RPMI7951 (cell line): ENCODE data around the gene STRA8. TPM values are rescaled to one million over a fixed set of nuclear protein-coding genes. Genes with fewer than 3 reads are reported as not detected.
"Not testable (repeated sequence)": the region's sequence is repeated elsewhere in the genome, so short reads cannot be mapped to it uniquely, and the experiment has no call there.

Experiments
- DNase-seq: peaks from one replicate; pipeline ENCODE4 v3.0.0-alpha.2; 2012; ENCODE audit warnings: low read depth
- total RNA-seq: library from RNA; depleted of rRNA; stranded (reverse); fragments of >200 nt; shearing (Covaris generic); gene quantifications from 2 replicates; pipeline ENCODE4 v1.2.3, GENCODE V29; 2014

Gene STRA8
- total RNA-seq, 1 experiment from 2014 or later, result not detected

DNA sequence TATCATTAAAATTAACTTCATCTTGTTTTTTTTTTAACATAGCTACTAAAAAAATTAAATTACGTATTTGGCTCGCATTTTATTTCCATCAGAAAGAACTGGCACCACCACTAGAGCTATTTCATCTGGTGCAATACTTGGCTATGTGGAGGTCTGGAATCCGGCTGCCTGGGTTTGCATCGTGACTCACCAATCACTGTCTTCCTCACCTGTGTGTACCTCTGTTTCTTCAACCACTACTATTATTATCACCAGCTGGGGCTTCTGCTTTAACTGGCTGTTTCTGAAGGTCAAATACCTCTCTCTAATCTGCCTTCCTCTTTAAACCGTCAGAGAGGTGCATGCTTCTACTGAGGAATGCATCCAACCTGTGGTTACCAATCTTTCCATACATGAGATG is 28.8 kb upstream of the STRA8 start:
- no peak for DNase-seq

DNA sequence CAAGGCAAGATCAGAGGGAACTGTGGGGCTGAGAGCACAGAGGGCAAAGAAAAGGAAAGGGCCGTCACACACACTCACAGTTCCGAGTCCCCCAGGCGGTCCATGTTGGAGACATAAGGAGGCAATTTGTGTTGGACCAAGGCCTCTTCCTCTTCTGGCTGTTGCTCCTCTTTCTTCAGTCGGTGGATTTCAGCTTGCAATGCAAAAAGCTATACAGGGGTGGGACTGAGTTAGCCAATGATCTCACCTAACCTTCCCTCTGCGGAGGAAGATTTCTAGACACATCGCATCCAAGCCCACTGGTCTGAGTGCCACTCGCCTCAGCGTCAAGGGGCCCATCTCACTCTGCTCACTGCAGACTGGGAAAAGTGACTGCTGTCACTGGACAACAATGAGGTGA is 27.8 kb upstream of the STRA8 start:
- no peak for DNase-seq

GRCh38 chr7:135206941-135207391 is 26.7 kb upstream of the STRA8 start:
- DNase-seq, result no peak

GRCh38 chr7:135207406-135208101 is 26.1 kb upstream of the STRA8 start:
- no peak for DNase-seq

- peak; percentile 31 for DNase-seq
These were observed 25.4 kb upstream of the STRA8 start for GRCh38 chr7:135208102-135208793.

DNA sequence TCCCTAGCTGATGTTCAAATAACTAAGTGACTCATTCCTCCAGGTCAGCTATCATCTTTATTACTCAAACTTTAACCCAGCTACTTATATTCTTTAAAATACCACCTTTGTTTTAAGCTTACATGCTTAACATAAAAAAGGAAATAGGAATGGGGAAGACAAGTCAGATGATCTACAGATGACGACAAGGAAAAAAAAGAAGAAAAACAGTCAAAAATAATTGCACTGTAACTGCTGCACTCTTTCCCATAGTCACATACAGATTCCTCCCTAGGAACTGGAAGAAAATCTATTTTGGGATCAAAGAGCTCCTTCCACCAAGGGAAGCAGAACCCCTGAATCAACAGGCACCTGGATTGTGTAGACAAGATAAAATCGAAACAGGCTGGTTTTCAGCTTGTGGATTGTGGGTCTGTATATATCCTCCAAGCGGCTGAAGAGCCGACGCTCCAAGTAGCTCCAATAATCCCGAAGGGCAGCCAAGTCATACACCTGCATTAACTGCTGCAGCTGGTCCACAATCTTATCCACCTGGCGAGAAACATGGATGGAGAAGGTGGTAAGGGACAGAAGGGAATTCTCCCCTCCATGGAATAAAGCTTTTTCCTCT is 24.3 kb upstream of the STRA8 start:
- no peak for DNase-seq

DNA sequence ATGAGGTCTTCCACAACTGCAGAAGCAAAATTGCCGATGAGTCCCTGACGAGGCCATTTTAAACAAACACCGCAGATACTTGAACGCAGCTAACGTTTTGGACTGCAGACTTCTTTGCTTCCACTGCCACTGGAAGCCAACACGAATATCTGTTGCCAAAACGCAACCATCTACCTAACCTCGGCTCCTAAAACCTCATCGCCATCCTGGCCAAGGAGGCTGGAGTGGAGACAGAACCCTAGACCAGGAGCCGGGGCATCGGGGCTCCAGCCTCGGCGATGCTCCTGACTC is 22.8 kb upstream of the STRA8 start:
- peak; percentile 31 for DNase-seq

GRCh38 chr7:135211179-135211945 is 22.3 kb upstream of the STRA8 start, which contains the start of gene WDR91:
Gene WDR91 (minus strand): TSS chr7:135211526. CDS start chr7:135211502, 24 bp downstream.
- DNase-seq, result peak; percentile 90

DNA sequence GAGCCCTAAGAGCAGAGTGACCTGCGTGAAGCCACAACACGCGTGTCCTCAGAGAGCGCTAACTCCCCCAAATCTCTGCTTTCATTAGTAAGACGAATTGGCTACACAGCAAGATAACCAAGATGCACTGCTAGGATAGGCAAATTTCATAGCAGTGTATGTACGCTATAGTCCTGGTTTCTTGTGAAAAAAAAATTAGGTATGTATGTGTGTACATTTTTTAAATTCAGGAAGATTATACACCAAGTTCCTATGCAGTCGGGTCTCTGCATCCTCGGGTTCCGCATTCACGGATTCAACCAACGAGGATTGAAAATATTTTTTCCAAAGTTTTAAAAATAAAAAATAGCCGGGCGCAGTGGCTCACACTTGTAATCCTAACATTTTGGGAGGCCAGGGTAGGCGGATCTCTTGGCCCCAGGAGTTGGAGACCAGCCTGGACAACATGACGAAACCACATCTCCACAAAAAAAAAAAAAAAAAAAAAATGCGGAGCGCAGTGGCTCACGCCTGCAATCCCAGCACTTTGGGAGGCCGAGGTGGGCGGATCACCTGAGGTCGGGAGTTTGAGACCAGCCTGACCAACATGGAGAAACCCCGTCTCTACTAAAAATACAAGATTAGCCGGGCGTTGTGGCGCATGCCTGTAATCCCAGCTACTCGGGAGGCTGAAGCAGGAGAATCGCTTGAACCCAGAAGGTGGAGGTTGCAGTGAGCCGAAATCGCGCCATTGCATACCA is 21.5 kb upstream of the STRA8 start:
- DNase-seq, result peak; percentile 41

- DNase-seq, result no peak
These were observed 19.8 kb upstream of the STRA8 start for GRCh38 chr7:135213831-135214230.

DNA sequence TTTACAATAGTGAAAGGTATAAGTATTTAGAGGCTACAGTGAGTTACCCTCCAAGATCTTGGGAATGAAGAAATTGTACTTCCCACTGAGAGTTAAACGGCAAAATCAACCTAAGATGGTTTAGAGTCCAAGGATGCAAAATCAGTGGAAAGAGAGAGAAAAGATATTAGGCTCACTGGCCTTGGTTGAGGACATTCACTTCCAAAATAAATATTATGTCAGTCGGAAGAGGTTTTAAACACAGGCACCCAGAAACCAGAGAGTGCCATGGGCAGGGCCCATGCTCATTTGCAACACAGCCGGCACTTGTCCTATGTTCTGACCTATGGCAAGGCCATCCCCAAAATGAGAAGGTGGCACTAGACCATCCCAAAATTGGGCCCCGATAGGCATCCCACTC is 18.5 kb upstream of the STRA8 start:
- DNase-seq, result no peak

DNA sequence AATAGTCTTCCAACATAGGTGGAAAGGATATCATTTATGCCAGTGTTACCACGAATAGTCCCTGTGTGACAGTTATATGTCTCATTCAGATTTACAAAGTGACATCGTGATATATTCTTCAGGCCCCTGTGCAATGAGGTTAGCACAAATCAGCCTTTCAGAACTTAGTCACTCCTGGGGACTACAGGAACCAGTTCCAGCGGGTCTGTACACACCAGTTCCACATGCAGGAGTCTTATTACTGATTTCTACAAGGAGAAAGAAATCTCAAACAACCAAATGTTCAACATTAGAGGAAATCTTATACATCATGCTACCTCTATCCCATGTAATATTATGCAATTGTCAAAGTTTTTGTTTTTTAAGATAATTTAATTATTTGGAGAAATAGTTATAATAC is 17.9 kb upstream of the STRA8 start:
- DNase-seq, result no peak

DNA sequence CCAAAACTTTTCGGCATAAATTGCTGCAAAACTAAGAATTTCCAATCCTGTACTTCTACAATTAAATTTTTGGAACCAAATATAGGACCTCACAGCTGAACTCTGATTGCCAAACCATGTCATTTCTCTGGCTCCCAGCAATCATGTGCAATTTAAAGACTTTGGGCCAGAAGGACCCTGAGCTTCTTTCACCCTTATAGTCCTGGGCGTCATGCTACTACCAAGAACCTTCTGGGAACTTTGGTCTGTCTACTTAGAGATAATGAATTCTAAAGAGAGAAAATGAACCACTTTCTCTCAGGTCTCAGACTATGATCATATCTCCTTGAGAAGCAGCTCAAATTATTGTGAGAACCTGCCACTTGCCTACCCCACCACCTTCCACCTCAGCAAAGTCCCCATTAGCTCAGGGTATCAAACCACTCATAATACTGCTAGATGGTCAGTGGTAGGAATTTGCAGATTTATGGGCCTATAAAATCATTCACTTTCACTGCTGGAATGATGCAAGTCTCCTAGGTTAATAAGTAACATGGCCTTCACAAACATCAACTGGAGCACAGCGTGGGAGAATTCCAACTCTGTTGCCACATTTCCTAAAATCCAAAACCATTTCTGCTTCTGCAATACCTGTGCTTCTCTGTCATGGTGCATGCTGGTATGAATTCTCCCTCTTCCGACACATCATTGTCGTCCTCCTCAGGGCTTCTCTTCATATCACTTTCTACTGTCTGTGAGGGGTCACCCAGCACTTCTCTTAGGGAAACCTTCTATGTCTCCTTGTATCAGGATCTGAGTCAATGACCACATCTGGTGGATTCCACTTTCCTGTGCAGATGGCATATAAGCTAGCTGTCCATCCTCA is 15.8 kb upstream of the STRA8 start:
- DNase-seq, result no peak

GRCh38 chr7:135224027-135224426 is 9.6 kb upstream of the STRA8 start:
- no peak for DNase-seq

DNA sequence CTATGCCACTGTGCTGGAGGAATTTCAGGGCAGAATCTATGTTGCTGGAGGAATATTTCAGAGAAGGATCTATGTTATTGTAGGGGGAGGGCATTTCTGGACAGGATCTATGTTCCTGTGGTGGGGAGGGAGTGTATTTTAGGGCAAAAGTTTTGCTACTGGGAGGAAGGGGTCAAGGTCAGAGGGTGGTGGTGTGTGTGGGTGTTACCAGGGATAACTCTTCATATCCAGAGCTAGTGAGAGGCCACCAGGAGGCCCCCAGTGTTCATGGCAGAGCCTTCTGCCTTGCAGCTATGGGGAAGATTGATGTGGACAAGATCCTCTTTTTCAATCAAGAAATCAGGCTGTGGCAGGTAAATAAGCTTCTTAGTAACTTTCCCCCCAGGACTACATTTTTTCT is 2.0 kb upstream of the STRA8 start:
- no peak for DNase-seq

DNA sequence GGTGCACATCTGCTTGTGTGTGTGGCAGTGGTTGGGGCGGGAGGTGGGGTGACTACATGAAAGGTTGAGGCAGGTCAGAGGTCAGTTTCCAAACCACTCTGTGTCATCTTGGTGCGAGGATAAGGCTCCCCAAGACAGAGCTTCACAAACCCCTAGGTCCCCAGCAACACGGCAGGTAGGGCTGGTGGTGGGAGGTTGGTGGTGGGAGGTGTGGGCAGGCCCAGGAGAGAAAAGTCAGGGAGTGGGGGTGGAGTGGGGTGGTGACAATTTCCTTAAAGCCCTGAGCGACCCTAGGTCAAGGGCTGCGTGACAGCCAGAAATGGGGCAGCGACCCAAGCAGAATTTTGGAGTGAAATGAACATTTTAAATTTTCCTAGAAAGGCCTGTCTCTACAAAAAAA is 1.6 kb upstream of the STRA8 start:
- DNase-seq, result no peak

DNA sequence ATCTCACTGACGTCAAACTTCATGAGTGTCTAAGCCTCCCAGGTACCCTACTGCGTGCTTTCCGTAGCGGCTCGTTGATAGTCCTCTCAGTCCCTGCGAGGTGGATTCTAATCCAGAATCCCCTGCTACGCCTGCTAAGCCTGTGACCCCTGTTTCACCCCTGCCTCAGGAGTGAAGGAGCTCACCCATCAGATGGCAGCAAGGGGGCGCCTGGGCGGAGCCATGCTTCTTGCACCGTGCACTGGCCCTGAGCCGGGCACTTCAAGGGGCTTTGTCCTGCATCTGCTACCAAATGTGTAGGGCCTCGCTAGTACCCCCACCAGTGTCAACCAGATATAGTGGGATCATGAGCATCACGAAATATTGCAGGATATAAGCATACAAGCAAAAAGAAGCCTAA is 918 bp upstream of the STRA8 start:
- DNase-seq, result no peak

DNA sequence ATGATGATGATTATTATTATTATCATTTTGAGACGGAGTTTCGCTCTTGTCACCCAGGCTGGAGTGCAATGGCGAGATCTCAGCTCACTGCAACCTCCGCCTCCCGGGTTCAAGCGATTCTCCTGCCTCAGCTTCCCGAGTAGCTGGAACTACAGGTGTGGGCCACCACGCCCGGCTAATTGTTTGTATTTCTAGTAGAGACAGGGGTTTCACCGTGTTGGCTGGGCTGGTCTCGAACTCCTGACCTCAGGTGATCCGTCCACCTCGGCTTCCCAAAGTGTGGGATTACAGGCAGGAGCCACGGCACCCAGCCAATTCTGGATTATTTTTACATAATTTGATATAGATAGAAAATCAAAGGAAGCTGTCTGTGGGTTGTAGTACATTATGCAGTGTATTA is 457 bp downstream of the STRA8 start:
- not testable (repeated sequence) for DNase-seq

GRCh38 chr7:135234727-135235126 is 1.1 kb downstream of the STRA8 start:
- no peak for DNase-seq

- DNase-seq, result no peak
These were observed 2.2 kb downstream of the STRA8 start for GRCh38 chr7:135235841-135236240.

GRCh38 chr7:135236727-135237126 is 3.1 kb downstream of the STRA8 start:
- no peak for DNase-seq
